Astrocyte of the spinal cord (primary cell): ENCODE results near the gene STXBP5L.

Source experiments
- DNase-seq: peaks from one replicate; pipeline ENCODE4 v3.0.0; 2011; ENCODE audit warnings: low read depth, low spot score
- H3K4me3 ChIP-seq: 2 replicates; pipeline ENCODE4 v1.5.1; 2011; ENCODE audit warnings: low read depth, mild to moderate bottlenecking, low read length, moderate library complexity
- in situ Hi-C: cut with HindIII; loops from 2 replicates; pipeline ENCODE4 v1.10.0; 2017; ENCODE audit warnings: low sequenced_read_pairs
- TF ChIP-seq, protein P1 (sequence below): IDR thresholded peaks from 2 replicates; pipeline ENCODE4 v1.5.1; 2012; ENCODE audit warnings: low read depth, mild to moderate bottlenecking, low read length, inconsistent platforms

STXBP5L gene

DNA sequence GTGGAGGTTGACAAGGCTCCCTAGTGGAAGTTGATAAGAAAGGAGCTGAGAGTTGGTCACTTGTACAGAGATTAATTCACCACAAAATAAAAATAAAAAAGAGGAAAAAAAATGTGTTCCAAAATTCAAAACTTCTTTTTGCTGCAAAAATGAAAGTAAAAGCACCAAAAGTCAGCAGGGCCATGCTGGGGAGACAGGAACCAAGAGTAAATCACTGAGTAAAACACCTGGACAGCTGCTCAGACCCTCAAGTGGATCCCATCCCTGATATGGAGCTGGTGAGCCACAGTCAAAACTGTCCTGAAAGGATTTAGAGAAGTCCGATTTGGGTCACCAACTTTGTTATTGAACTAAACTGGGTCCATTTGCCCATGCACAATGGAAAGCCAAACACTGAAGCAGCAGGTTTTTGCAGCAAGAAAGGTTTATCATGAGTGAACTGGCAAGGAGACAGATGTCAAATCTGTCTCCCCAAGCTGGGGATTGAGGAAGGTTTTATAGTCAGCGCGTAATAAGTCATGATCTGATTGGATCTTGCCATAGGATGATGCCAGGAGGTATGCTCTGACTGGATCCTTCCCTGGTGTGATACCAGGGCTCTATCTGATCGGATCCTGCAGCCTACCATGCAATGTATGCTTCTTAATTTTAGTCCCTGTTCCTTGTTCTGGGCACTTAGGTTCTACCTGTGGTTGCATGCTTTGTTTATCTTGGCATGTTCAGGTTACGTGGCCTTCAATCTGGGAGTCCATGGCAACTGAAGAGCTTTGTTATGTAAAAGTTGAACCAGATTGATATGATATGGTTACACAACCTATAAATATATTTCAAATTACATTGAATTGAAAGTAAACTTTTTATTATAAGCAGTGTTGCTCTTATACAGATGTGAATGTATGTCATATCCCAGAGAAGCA, 324.6 kb downstream of the STXBP5L start:
- TF ChIP-seq, protein P1, sequence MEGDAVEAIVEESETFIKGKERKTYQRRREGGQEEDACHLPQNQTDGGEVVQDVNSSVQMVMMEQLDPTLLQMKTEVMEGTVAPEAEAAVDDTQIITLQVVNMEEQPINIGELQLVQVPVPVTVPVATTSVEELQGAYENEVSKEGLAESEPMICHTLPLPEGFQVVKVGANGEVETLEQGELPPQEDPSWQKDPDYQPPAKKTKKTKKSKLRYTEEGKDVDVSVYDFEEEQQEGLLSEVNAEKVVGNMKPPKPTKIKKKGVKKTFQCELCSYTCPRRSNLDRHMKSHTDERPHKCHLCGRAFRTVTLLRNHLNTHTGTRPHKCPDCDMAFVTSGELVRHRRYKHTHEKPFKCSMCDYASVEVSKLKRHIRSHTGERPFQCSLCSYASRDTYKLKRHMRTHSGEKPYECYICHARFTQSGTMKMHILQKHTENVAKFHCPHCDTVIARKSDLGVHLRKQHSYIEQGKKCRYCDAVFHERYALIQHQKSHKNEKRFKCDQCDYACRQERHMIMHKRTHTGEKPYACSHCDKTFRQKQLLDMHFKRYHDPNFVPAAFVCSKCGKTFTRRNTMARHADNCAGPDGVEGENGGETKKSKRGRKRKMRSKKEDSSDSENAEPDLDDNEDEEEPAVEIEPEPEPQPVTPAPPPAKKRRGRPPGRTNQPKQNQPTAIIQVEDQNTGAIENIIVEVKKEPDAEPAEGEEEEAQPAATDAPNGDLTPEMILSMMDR, result no peak
- no peak overlapping the region for H3K4me3 ChIP-seq
- in situ Hi-C loops, result no loop called here
- no peak for DNase-seq

DNA sequence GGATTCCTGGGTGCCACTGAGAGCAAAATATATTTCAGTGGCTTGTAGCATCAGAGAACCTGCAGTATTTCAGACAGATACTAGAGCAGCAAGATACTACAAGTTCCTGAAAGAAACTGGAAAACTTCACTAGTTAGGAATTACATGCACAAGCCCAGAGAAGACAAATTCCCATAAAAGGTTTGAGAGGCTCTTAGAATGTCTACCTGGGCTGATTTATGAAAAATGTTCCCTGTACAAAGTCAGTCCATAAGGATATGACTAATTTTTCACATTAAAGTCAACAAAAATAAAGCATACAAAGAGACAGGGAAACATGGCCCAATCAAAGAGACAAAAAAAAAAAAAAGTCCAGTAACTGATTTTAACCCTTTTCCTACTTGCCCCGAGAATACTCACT, 335.2 kb downstream of the STXBP5L start:
- TF ChIP-seq, protein P1, result no peak
- in situ Hi-C loops, result no loop called here
- no peak overlapping the region for H3K4me3 ChIP-seq
- DNase-seq, result no peak

DNA sequence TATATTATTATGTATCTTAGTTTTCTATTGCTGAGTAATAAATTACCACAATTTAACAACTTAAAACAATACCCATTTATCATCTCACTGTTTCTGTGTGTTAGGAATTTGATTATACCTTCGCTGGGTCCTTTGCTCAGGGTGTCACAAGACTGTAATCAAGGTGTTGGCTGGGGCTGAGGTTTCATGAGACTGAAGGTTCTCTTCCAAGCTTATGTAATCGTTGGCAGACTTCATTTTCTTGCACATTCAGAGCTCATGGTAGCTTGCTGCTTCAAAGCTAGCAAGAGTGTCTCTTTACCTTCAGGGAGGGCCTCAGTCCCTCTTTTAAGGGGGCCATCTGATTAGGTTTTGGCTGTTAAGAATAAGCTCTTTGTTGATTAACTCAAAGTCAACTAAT, 344.7 kb downstream of the STXBP5L start:
- H3K4me3 ChIP-seq, result no peak overlapping the region
- in situ Hi-C loops, result no loop called here
- DNase-seq, result no peak
- TF ChIP-seq, protein P1, result no peak

DNA sequence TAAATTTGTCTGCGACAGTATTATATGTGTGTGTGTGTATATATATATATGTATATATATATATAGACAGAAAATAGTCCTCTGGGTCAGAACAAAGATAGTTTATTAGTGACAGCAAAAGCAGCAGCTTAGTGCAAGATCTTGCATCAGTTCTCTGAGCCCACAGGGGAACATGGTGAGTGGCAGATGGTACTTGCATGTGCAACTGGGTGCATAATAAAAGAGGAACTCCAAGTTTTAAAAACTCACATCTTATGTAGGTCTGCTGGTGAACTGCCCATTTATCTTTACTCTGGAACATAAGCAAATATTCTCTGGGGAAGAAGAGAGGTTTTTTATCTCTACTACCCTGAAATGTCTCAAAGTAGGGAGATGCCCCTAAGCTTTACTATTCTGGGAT, 361.4 kb downstream of the STXBP5L start:
- no peak for DNase-seq
- TF ChIP-seq, protein P1, result no peak
- in situ Hi-C loops, result no loop called here
- no peak overlapping the region for H3K4me3 ChIP-seq

DNA sequence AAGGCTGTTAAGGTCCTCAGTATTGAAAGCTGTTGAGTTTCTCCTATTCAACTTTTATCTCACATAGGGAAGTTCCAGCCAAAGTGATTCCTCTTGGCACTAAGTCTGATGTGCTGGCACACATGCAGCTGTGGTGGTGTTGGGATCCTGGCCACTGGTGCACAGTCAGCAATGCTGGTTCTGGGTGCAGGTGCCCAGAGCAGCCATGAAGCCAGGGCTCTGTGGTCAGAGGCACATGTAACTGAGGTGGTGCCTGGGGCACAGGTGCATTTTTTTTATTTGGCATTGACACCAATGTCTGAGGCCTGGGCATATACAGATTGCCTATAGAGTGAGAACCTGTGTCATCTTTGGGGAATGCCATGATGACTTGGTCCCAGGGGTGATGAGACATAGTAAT, 366.4 kb downstream of the STXBP5L start:
- no peak for DNase-seq
- in situ Hi-C loops, result no loop called here
- TF ChIP-seq, protein P1, result no peak
- H3K4me3 ChIP-seq, result no peak overlapping the region

DNA sequence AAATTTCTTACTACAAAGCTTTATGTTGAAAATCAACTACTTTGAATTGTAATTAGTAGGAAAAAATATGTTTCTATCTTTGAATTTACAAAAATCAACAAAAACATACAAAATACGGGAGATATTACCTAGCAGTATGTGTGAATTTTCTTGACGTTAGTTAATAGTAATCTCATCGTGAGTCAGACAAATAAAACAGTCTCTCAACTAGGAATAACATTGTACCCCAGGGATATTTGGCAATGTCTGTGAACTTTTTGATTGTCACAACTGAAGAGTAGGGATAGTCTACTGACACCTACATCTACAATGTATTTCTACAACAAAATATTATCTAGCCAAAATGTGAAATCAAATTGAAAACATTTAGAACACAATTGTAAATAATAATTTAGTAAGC, 387.4 kb downstream of the STXBP5L start:
- TF ChIP-seq, protein P1, result no peak
- in situ Hi-C loops, result no loop called here
- DNase-seq, result no peak
- H3K4me3 ChIP-seq, result no peak overlapping the region
